Sigmoid colon (tissue), 7 donors: Measurements from ENCODE around the gene UGCG. TPM values are rescaled to one million over a fixed set of nuclear protein-coding genes. Genes with fewer than 3 reads are reported as not detected.
"Not testable (repeated sequence)": the region's sequence is repeated elsewhere in the genome, so short reads cannot be mapped to it uniquely, and the experiment has no call there.

ENCODE experiments used
- DNase-seq: peaks from one replicate; pipeline ENCODE4 v3.0.0-alpha.2; 2019
- H3K27ac ChIP-seq, 4 donors: fragments of 200-600 bp; sonication (generic); one replicate each; pipeline ENCODE4 v1.5.1; 2016 to 2019; ENCODE audit warnings: mild to moderate bottlenecking in 1 of 4
- H3K27me3 ChIP-seq, 3 donors: fragments of 200-600 bp; sonication (generic); one replicate each; pipeline ENCODE4 v1.5.1; 2019; ENCODE audit warnings: mild to moderate bottlenecking in 1 of 3
- H3K36me3 ChIP-seq, 4 donors: fragments of 200-600 bp; sonication (generic); one replicate each; pipeline ENCODE4 v1.5.1; 2016 to 2019
- H3K4me1 ChIP-seq, 4 donors: fragments of 200-600 bp; sonication (generic); one replicate each; pipeline ENCODE4 v1.5.1; 2017 to 2019
- H3K4me3 ChIP-seq, 4 donors: fragments of 200-600 bp; sonication (generic); one replicate each; pipeline ENCODE4 v1.5.1; 2017 to 2019; ENCODE audit warnings: mild to moderate bottlenecking in 2 of 4, moderate library complexity in 1 of 4
- H3K9me3 ChIP-seq, 4 donors: fragments of 200-600 bp in 3 of 4; sonication (generic) in 3 of 4; one replicate each; pipeline versions ENCODE4 v1.5.1 to v1.6.1; 2013 to 2019
- CTCF ChIP-seq, 4 experiments: fragments of 450-650 bp in 3 of 4; fragments of 200-600 bp in 1 of 4; IDR thresholded peaks; one replicate each; pipeline ENCODE4 v1.5.1; 2016 to 2019; ENCODE audit warnings: antibody characterized with exemption in 4 of 4, mild to moderate bottlenecking in 3 of 4, moderate library complexity in 2 of 4
- EP300 ChIP-seq, 4 donors: sonication (generic); formaldehyde crosslinking; IDR thresholded peaks; one replicate each; pipeline ENCODE4 v1.6.1; 2017; ENCODE audit warnings: antibody characterized with exemption in 4 of 4
- POLR2A ChIP-seq, 2 donors: fragments of 450-650 bp; IDR thresholded peaks; one replicate each; pipeline ENCODE4 v1.6.1; 2016; ENCODE audit warnings: antibody characterized with exemption in 2 of 2, mild to moderate bottlenecking in 2 of 2, moderate library complexity in 2 of 2
- POLR2AphosphoS5 ChIP-seq, 4 donors: sonication (generic); formaldehyde crosslinking; IDR thresholded peaks; one replicate each; pipeline ENCODE4 v1.6.1; 2017; ENCODE audit warnings: antibody characterized with exemption in 4 of 4
- WGBS, 2 donors: extraction: QIAGEN DNeasy Blood & Tissue Kit; methylation state at CpG; one replicate each; pipeline ENCODE4 v1.1.7; 2013; 5-methylcytosine and 5-hydroxymethylcytosine counted together
- intact Hi-C: fragments of 100-400 bp; cut with DNase I; formaldehyde crosslinking; loops from one replicate; pipeline ENCODE4 v1.15.1; 2023
- polyA plus RNA-seq, 3 donors: library from polyadenylated mRNA; stranded (reverse); fragments of 200-250 nt; gene quantifications; one replicate each; pipeline ENCODE4 v1.2.3, GENCODE V29; 2013
- total RNA-seq, 4 donors: library from RNA; depleted of rRNA; stranded (reverse); fragments of >200 nt; gene quantifications; one replicate each; pipeline ENCODE4 v1.1.0, GENCODE V29; 2016
- donor health status: healthy with polysubstance abuse.
- donor health status: Bipolar disorder and iron deficiency.
- donor health status: healthy.

The UGCG gene
- total and polyA plus RNA-seq, 7 donors, result 7.8 to 89.3 (median 20.7) TPM

- Histone ChIP-seq H3K4me1 (peaks cover 0 to 55% (median 50%) of the 10 kb centered on the region in 4 donors), H3K27me3 (no peaks in the 10 kb centered on the region), H3K36me3 (no peaks in the 10 kb centered on the region), H3K9me3 (no peaks in the 10 kb centered on the region), H3K27ac (peak overlapping the region; percentile 96 to 99 (median 98)), H3K4me3 (peak overlapping the region; percentile 87 to 97 (median 96))
- DNase-seq, result no peak
- 5 to 8% methylated on average over 12 of the region's 12 CpGs for WGBS, 2 donors
- no peak for TF ChIP-seq POLR2A (IDR thresholded peaks at IDR 0.05)
- no peak for TF ChIP-seq POLR2AphosphoS5 (IDR thresholded peaks at IDR 0.05)
- no peak for TF ChIP-seq CTCF (IDR thresholded peaks at IDR 0.05)
- no peak for TF ChIP-seq EP300 (IDR thresholded peaks at IDR 0.05)
- intact Hi-C loops, result loop anchor here (2.0 to 10.0 kb wide), 5 partner anchors 115 to 590 kb away; partner anchors contain the start of genes KIAA1958, PTBP3 and PTGR1
These were observed 1.1 kb downstream of the UGCG start for GRCh38 chr9:111897601-111898137.

- H3K4me3 ChIP-seq, result peak overlapping the region; percentile 87 to 97 (median 96)
- H3K36me3 ChIP-seq, result no peaks in the 10 kb centered on the region
- WGBS, 2 donors, result 7 to 36% methylated on average over 4 of the region's 4 CpGs
- no peaks in the 10 kb centered on the region for H3K27me3 ChIP-seq
- H3K9me3 ChIP-seq, result no peaks in the 10 kb centered on the region
- H3K4me1 ChIP-seq, result peaks cover 0 to 63% (median 57%) of the 10 kb centered on the region in 4 donors
- DNase-seq, result no peak
- peak overlapping the region; percentile 96 to 99 (median 98) for H3K27ac ChIP-seq
- intact Hi-C loops, result loop anchor here (5.0 to 10.0 kb wide), 4 partner anchors 114 to 589 kb away; partner anchors contain the start of genes KIAA1958 and PTGR1
- TF ChIP-seq CTCF (IDR thresholded peaks at IDR 0.05), result no peak
- TF ChIP-seq POLR2A (IDR thresholded peaks at IDR 0.05), result no peak
- no peak for TF ChIP-seq POLR2AphosphoS5 (IDR thresholded peaks at IDR 0.05)
- TF ChIP-seq EP300 (IDR thresholded peaks at IDR 0.05), result no peak
These were observed 1.9 kb downstream of the UGCG start for GRCh38 chr9:111898331-111899096.

GRCh38 chr9:111900151-111900857 lies 3.7 kb downstream of the UGCG start:
- peak overlapping the region in 1 of 4 donors; percentile 97 for H3K4me3 ChIP-seq

GRCh38 chr9:111900858-111901612 lies 4.4 kb downstream of the UGCG start:
- Histone ChIP-seq H3K9me3 (no peaks in the 10 kb centered on the region), H3K4me3 (no peak overlapping the region), H3K36me3 (no peaks in the 10 kb centered on the region), H3K4me1 (peaks cover 0 to 78% (median 57%) of the 10 kb centered on the region in 4 donors), H3K27me3 (no peaks in the 10 kb centered on the region), H3K27ac (peak overlapping the region in 2 of 4 donors; percentile 98 to 99)
- 77 to 86% methylated on average over 15 of the region's 15 CpGs for WGBS, 2 donors
- DNase-seq, result no peak
- intact Hi-C loops, result no loop called here
- no peak for TF ChIP-seq POLR2AphosphoS5 (IDR thresholded peaks at IDR 0.05)

More at GRCh38 chr9:111900151-111900857, 3.7 kb downstream of the UGCG start:
- intact Hi-C loops, result no loop called here
- H3K9me3 ChIP-seq, result no peaks in the 10 kb centered on the region
- no peak for DNase-seq
- H3K36me3 ChIP-seq, result no peaks in the 10 kb centered on the region
- H3K27ac ChIP-seq, result peak overlapping the region in 3 of 4 donors; percentile 98 to 99 (median 98)
- H3K27me3 ChIP-seq, result no peaks in the 10 kb centered on the region
- 77 to 80% methylated on average over 6 of the region's 6 CpGs for WGBS, 2 donors
- no peak for TF ChIP-seq EP300 (IDR thresholded peaks at IDR 0.05)
- no peak for TF ChIP-seq POLR2A (IDR thresholded peaks at IDR 0.05)
- peaks cover 0 to 79% (median 64%) of the 10 kb centered on the region in 4 donors for H3K4me1 ChIP-seq

GRCh38 chr9:111902391-111903139 lies 6.0 kb downstream of the UGCG start:
- no peaks in the 10 kb centered on the region for H3K9me3 ChIP-seq
- peaks cover 0 to 91% (median 68%) of the 10 kb centered on the region in 4 donors for H3K4me1 ChIP-seq
- no peaks in the 10 kb centered on the region for H3K36me3 ChIP-seq
- DNase-seq, result no peak
- intact Hi-C loops, result no loop called here
- H3K27ac ChIP-seq, result peak overlapping the region in 2 of 4 donors; percentile 3 to 98
- H3K4me3 ChIP-seq, result no peak overlapping the region
- no peak for TF ChIP-seq EP300 (IDR thresholded peaks at IDR 0.05)
- no peak for TF ChIP-seq POLR2AphosphoS5 (IDR thresholded peaks at IDR 0.05)
- TF ChIP-seq POLR2A (IDR thresholded peaks at IDR 0.05), result no peak
- TF ChIP-seq CTCF (IDR thresholded peaks at IDR 0.05), result no peak
- H3K27me3 ChIP-seq, result no peaks in the 10 kb centered on the region
- WGBS, 2 donors, result 86% methylated on average over 8 of the region's 8 CpGs

GRCh38 chr9:111903535-111903934 lies 6.9 kb downstream of the UGCG start:
- 94 to 96% methylated on average over 8 of the region's 8 CpGs for WGBS, 2 donors
- H3K27me3 ChIP-seq, DNase-seq, H3K27ac ChIP-seq, H3K36me3 ChIP-seq, H3K4me3 ChIP-seq, intact Hi-C loops, H3K9me3 ChIP-seq: not testable (repeated sequence)
- H3K4me1 ChIP-seq, result peaks cover 0 to 98% (median 68%) of the 10 kb centered on the region in 4 donors
